Keratinocyte (primary cell): ENCODE measurements around the gene MUC5B. TPM values are rescaled to one million over a fixed set of nuclear protein-coding genes. Genes with fewer than 3 reads are reported as not detected.

Experiments
- DNase-seq: peaks from one replicate; pipeline ENCODE4 v3.0.0-alpha.2; 2011; ENCODE audit warnings: low read depth, missing footprints, low spot score
- FAIRE-seq: peaks from 2 replicates; lab custom pipeline; 2011; peaks lifted over from hg19 to GRCh38; lab: Jason Lieb, UNC
- H2AFZ ChIP-seq: 2 replicates; pipeline ENCODE4 v1.6.0; 2012; ENCODE audit warnings: low read length, control low read depth, inconsistent platforms; ENCODE audit not compliant: control insufficient read depth
- H3K27ac ChIP-seq: 2 replicates; pipeline ENCODE4 v1.5.1; 2011; ENCODE audit warnings: low read length; ENCODE audit not compliant: control insufficient read depth, insufficient read depth
- H3K27me3 ChIP-seq: 3 replicates; pipeline ENCODE4 v1.6.0; 2011; ENCODE audit warnings: low read length; ENCODE audit not compliant: control insufficient read depth, insufficient read depth; ENCODE audit errors: extremely low read depth
- H3K36me3 ChIP-seq, 2 experiments: 2 replicates in 1 of 2; 3 replicates in 1 of 2; pipeline ENCODE4 v1.5.1; 2011; ENCODE audit warnings: low read length in 2 of 2, mild to moderate bottlenecking in 1 of 2; ENCODE audit not compliant: control insufficient read depth in 2 of 2, insufficient read depth in 2 of 2; ENCODE audit errors: extremely low read depth in 1 of 2
- H3K4me1 ChIP-seq: 3 replicates; pipeline ENCODE4 v1.5.1; 2011; ENCODE audit warnings: low read length; ENCODE audit not compliant: control insufficient read depth, insufficient read depth; ENCODE audit errors: extremely low read depth
- H3K4me2 ChIP-seq: 3 replicates; pipeline ENCODE4 v1.6.0; 2011; ENCODE audit warnings: low read depth, low read length; ENCODE audit not compliant: control insufficient read depth, insufficient read depth; ENCODE audit errors: extremely low read depth
- H3K4me3 ChIP-seq, 3 experiments: fragments of 200-600 bp in 1 of 3; sonication (generic) in 1 of 3; 2 replicates in 2 of 3; 3 replicates in 1 of 3; pipeline ENCODE4 v1.5.1; 2011 to 2016; ENCODE audit warnings: low read length in 3 of 3, mild to moderate bottlenecking in 3 of 3, control low read depth in 2 of 3, inconsistent platforms in 1 of 3, low read depth in 1 of 3, mixed read lengths in 1 of 3, mixed run types in 1 of 3, moderate library complexity in 1 of 3; ENCODE audit not compliant: control insufficient read depth in 2 of 3, insufficient read depth in 2 of 3; ENCODE audit errors: extremely low read depth in 1 of 3
- H3K79me2 ChIP-seq: 2 replicates; pipeline ENCODE4 v1.6.0; 2012; ENCODE audit warnings: low read length; ENCODE audit not compliant: control insufficient read depth, insufficient read depth
- H3K9ac ChIP-seq: 3 replicates; pipeline ENCODE4 v1.6.0; 2011; ENCODE audit warnings: low read length; ENCODE audit not compliant: control insufficient read depth, insufficient read depth; ENCODE audit errors: extremely low read depth
- H3K9me1 ChIP-seq: 3 replicates; pipeline ENCODE4 v1.6.0; 2011; ENCODE audit warnings: low read length; ENCODE audit not compliant: control insufficient read depth, insufficient read depth; ENCODE audit errors: extremely low read depth
- H3K9me3 ChIP-seq: 2 replicates; pipeline ENCODE4 v1.5.1; 2012; ENCODE audit warnings: low read depth, low read length; ENCODE audit not compliant: control insufficient read depth
- H4K20me1 ChIP-seq: 3 replicates; pipeline ENCODE4 v1.6.0; 2011; ENCODE audit warnings: low read length; ENCODE audit not compliant: control insufficient read depth, insufficient read depth; ENCODE audit errors: extremely low read depth
- CTCF ChIP-seq, 3 experiments: IDR thresholded peaks in 1 of 3; conservative IDR thresholded peaks in 1 of 3; optimal IDR thresholded peaks in 1 of 3; 2 replicates in 2 of 3; 3 replicates in 1 of 3; pipeline versions ENCODE3 to v1.5.1; 2011; ENCODE audit warnings: low read length in 3 of 3, mild to moderate bottlenecking in 3 of 3, moderate library complexity in 2 of 3, control low read depth in 1 of 3, inconsistent platforms in 1 of 3; ENCODE audit not compliant: insufficient read depth in 2 of 3; ENCODE audit errors: extremely low read depth in 1 of 3
- EZH2 ChIP-seq: IDR thresholded peaks from one replicate; pipeline ENCODE4 v1.6.1; 2012; ENCODE audit warnings: inconsistent platforms, mild to moderate bottlenecking, low read length, moderate library complexity
- dilution Hi-C: fragments of 300-500 bp; cut with MboI; formaldehyde crosslinking; loops from one replicate; pipeline ENCODE4 v1.7.0; 2020; ENCODE audit warnings: low sequenced_read_pairs; ENCODE audit not compliant: extremely low pct_ligation_motif_present
- polyA plus RNA-seq, 5 experiments: library from polyadenylated mRNA; depleted of rRNA in 3 of 5; stranded (reverse) in 3 of 5; stranded (forward) in 1 of 5; unstranded in 1 of 5; fragments of >200 nt; gene quantifications; 1 replicate in 1 of 5; 2 replicates in 3 of 5; 3 replicates in 1 of 5; pipeline versions ENCODE4 v1.2.1 to v1.2.3, GENCODE V29; 2011 to 2012; ENCODE audit warnings: missing spikeins in 2 of 5, low read depth in 1 of 5, low replicate concordance in 1 of 5

The MUC5B gene
- polyA plus RNA-seq, 1 donor (not counting 4 experiments of a cell fraction or from before 2014, with no cell fraction given): not detected

- dilution Hi-C loops: no loop called here
- Histone ChIP-seq H3K9ac (no peak overlapping the region), H3K4me1 (no peaks in the 10 kb centered on the region), H3K9me3 (peaks cover 5% of the 10 kb centered on the region), H3K27me3 (peaks cover 8% of the 10 kb centered on the region), H3K4me3 (no peak overlapping the region), H2AFZ (no peak overlapping the region), H4K20me1 (no peaks in the 10 kb centered on the region), H3K9me1 (no peaks in the 10 kb centered on the region), H3K36me3 (no peaks in the 10 kb centered on the region), H3K27ac (no peak overlapping the region), H3K4me2 (no peak overlapping the region), H3K79me2 (no peaks in the 10 kb centered on the region)
- no peak for FAIRE-seq
- DNase-seq: no peak
- no peak for TF ChIP-seq EZH2
- no peak for TF ChIP-seq CTCF (optimal IDR thresholded peaks at IDR 0.05 in 1 of 3, IDR thresholded peaks at IDR 0.05 in 1 of 3, conservative IDR thresholded peaks at IDR 0.05 in 1 of 3; ENCODE audit: extremely low read depth in 1 of 3, insufficient read depth in 2 of 3, low read length in 3 of 3)
Observed at GRCh38 chr11:1237128-1237580, 14.3 kb downstream of the MUC5B start.

GRCh38 chr11:1237851-1238250 is 15.0 kb downstream of the MUC5B start:
- Histone ChIP-seq H3K4me1 (no peaks in the 10 kb centered on the region), H4K20me1 (no peaks in the 10 kb centered on the region), H3K9me3 (peaks cover 9% of the 10 kb centered on the region), H3K27me3 (peaks cover 1% of the 10 kb centered on the region), H3K27ac (no peak overlapping the region), H3K36me3 (no peaks in the 10 kb centered on the region), H3K79me2 (no peaks in the 10 kb centered on the region), H3K9me1 (no peaks in the 10 kb centered on the region), H3K9ac (no peak overlapping the region), H2AFZ (no peak overlapping the region), H3K4me2 (no peak overlapping the region), H3K4me3 (no peak overlapping the region)
- FAIRE-seq: no peak
- no peak for DNase-seq
- TF ChIP-seq EZH2: no peak
- no peak for TF ChIP-seq CTCF (optimal IDR thresholded peaks at IDR 0.05 in 1 of 3, IDR thresholded peaks at IDR 0.05 in 1 of 3, conservative IDR thresholded peaks at IDR 0.05 in 1 of 3; ENCODE audit: extremely low read depth in 1 of 3, insufficient read depth in 2 of 3, low read length in 3 of 3)
- dilution Hi-C loops: no loop called here
